Progenitor cell of endocrine pancreas (in vitro differentiated cells): ENCODE results near the gene DCTN1. TPM values are rescaled to one million over a fixed set of nuclear protein-coding genes. Genes with fewer than 3 reads are reported as not detected.

ENCODE experiments used
- DNase-seq: peaks from one replicate; pipeline ENCODE4 v3.0.0; 2021; ENCODE audit warnings: low spot score; ENCODE audit not compliant: unreplicated experiment
- H3K27ac Mint-ChIP-seq: 2 replicates; pipeline ENCODE4 v1.8.0; 2021; ENCODE audit warnings: mild to moderate bottlenecking, moderate library complexity, mixed read lengths
- H3K27me3 Mint-ChIP-seq: 2 replicates; pipeline ENCODE4 v1.8.0; 2021; ENCODE audit warnings: mixed read lengths
- H3K36me3 Mint-ChIP-seq: 2 replicates; pipeline ENCODE4 v1.8.0; 2022; ENCODE audit warnings: mixed read lengths; ENCODE audit not compliant: insufficient read depth
- H3K4me1 Mint-ChIP-seq: 2 replicates; pipeline ENCODE4 v1.8.0; 2021; ENCODE audit warnings: low read depth, mixed read lengths
- H3K4me3 Mint-ChIP-seq: 2 replicates; pipeline ENCODE4 v1.8.0; 2021; ENCODE audit warnings: low read depth, mild to moderate bottlenecking, moderate library complexity, mixed read lengths
- H3K9me3 Mint-ChIP-seq: 2 replicates; pipeline ENCODE4 v1.8.0; 2021; ENCODE audit warnings: low read depth, mixed read lengths
- total RNA-seq: library from RNA; stranded (reverse); gene quantifications from 2 replicates; pipeline ENCODE4 v1.2.1, GENCODE V29; 2021
- TF ChIP-seq, protein P1 (sequence below): fragments of 200-600 bp; sonication (generic); IDR thresholded peaks from one replicate; pipeline ENCODE4 v1.5.0; 2021; ENCODE audit warnings: antibody characterized with exemption, mild to moderate bottlenecking; ENCODE audit not compliant: unreplicated experiment

DCTN1 gene
- total RNA-seq, 1 donor from 2014 or later: 195 TPM

DNA sequence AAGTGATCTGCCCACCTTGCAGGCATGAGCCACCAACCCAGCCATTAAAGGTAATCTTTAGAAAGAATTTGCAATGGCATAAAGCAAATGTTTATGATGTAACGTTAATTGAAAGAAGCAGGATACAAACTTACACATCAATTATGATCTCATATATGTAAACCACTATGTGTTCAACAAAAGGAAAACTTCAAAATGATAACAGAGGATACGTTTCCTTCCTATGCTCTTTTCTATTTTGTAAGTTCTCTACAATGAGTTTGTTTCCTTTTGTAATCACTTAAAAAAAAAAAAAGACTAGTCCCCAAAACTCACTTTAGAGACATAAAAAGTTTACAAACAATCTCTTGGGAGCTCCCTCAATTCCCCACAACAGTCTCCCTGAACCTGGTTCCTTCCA, 39.9 kb upstream of the DCTN1 start:
- TF ChIP-seq, protein P1, sequence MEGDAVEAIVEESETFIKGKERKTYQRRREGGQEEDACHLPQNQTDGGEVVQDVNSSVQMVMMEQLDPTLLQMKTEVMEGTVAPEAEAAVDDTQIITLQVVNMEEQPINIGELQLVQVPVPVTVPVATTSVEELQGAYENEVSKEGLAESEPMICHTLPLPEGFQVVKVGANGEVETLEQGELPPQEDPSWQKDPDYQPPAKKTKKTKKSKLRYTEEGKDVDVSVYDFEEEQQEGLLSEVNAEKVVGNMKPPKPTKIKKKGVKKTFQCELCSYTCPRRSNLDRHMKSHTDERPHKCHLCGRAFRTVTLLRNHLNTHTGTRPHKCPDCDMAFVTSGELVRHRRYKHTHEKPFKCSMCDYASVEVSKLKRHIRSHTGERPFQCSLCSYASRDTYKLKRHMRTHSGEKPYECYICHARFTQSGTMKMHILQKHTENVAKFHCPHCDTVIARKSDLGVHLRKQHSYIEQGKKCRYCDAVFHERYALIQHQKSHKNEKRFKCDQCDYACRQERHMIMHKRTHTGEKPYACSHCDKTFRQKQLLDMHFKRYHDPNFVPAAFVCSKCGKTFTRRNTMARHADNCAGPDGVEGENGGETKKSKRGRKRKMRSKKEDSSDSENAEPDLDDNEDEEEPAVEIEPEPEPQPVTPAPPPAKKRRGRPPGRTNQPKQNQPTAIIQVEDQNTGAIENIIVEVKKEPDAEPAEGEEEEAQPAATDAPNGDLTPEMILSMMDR: no peak
- DNase-seq: no peak
- Mint-ChIP-seq H3K4me1 (peaks cover 7% of the 10 kb centered on the region), H3K27me3 (peaks cover 4% of the 10 kb centered on the region), H3K36me3 (no peaks in the 10 kb centered on the region), H3K4me3 (peak overlapping the region; percentile 37), H3K9me3 (no peaks in the 10 kb centered on the region), H3K27ac (no peak overlapping the region)

DNA sequence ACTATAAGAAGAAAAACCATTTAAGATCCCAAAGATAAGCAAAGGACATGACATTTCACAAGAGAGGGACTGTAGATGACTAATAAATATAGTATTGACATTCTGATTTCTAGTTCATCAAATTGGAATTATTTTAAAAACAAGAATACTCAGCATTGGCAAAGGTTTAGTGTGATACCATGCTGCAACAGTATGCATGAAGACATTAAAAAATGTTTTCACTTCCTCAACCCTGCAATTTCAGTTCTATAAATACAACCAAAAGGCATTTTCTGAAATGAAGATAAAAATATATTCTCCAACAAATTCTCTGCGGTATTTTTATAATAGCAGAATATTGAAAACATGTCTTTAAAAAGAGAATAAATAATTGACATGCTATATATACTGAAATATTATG, 39.2 kb upstream of the DCTN1 start:
- H3K27ac Mint-ChIP-seq: no peak overlapping the region
- H3K4me3 Mint-ChIP-seq: no peak overlapping the region
- DNase-seq: no peak
- H3K36me3 Mint-ChIP-seq: no peaks in the 10 kb centered on the region
- peaks cover 4% of the 10 kb centered on the region for H3K27me3 Mint-ChIP-seq
- no peaks in the 10 kb centered on the region for H3K9me3 Mint-ChIP-seq
- TF ChIP-seq, protein P1: no peak
- peaks cover 7% of the 10 kb centered on the region for H3K4me1 Mint-ChIP-seq

DNA sequence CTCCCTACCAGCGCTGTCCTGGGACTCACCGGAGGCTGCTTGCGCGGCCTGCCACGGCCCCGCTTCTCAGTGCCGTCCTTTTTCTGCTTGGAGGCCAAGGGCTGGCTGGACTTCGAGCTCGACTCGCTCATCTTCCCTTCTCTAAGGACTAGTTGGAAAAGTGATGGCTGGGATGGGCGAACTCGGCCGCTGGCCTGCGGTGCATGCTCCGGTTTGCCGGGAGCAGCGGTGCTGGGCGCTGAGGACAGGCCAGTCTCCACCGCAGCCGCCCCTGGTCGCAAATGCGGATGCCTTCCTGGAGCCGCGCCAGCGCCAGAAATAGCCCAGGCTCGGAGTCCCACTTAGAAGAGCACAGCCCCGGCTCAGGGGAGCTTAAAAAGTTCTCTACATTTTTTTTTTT, 38.2 kb upstream of the DCTN1 start:
- no peak overlapping the region for H3K4me3 Mint-ChIP-seq
- H3K27me3 Mint-ChIP-seq: peaks cover 4% of the 10 kb centered on the region
- H3K9me3 Mint-ChIP-seq: no peaks in the 10 kb centered on the region
- no peaks in the 10 kb centered on the region for H3K36me3 Mint-ChIP-seq
- no peak overlapping the region for H3K27ac Mint-ChIP-seq
- TF ChIP-seq, protein P1: no peak
- no peak for DNase-seq
- peaks cover 7% of the 10 kb centered on the region for H3K4me1 Mint-ChIP-seq

DNA sequence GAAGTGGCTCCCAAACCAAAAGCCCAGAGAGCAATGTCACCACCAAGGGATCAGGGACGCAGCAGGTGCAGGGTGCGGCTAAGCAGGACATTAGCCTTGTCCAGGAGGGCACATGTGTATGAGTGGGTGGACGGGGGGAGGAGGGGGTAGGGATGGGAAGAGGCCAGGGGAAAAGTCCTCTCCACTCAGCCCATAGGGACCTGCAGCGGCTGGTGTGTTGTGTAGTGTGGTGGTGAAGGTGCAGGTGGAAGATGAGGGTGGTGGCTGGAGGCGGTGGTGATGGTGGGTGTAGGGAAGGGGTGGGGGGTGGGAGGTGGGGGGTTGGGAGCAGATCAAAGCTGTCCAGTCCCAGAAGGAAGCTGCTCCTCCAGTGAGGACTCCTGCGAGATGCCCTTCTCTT, 37.7 kb upstream of the DCTN1 start:
- no peak overlapping the region for H3K27ac Mint-ChIP-seq

DNA sequence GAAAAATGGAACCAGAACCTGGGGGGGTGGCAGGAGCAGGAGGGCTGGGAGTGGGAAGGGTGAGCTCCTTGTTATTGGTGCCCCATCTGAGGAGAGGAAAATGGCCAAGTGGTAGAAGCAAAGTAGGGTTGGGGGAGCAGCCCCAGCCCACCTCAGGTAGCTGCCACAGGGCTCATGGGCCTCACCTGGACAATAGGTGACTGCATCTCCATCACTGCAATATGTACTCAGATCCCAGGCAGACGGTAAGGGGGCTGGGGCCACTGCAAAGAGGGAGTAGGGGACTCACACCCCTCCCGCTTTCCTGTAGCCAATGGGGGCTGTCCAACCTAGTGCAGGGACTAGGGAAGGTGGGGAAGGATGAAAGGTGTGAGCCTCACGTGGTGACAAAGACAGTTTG, 37.1 kb upstream of the DCTN1 start:
- no peaks in the 10 kb centered on the region for H3K27me3 Mint-ChIP-seq
- H3K4me3 Mint-ChIP-seq: no peak overlapping the region
- TF ChIP-seq, protein P1: no peak
- no peaks in the 10 kb centered on the region for H3K36me3 Mint-ChIP-seq
- no peak for DNase-seq
- H3K27ac Mint-ChIP-seq: no peak overlapping the region
- H3K9me3 Mint-ChIP-seq: no peaks in the 10 kb centered on the region
- H3K4me1 Mint-ChIP-seq: peaks cover 5% of the 10 kb centered on the region

More for the DNA sequence above, 37.7 kb upstream of the DCTN1 start:
- H3K4me1 Mint-ChIP-seq: peaks cover 7% of the 10 kb centered on the region
- peaks cover 1% of the 10 kb centered on the region for H3K27me3 Mint-ChIP-seq
- TF ChIP-seq, protein P1: no peak
- H3K36me3 Mint-ChIP-seq: no peaks in the 10 kb centered on the region
- H3K9me3 Mint-ChIP-seq: no peaks in the 10 kb centered on the region
- no peak for DNase-seq
- H3K4me3 Mint-ChIP-seq: no peak overlapping the region
